Cardiac muscle cell (in vitro differentiated cells and primary cell): Measurements from ENCODE around the gene CASZ1. TPM values are rescaled to one million over a fixed set of nuclear protein-coding genes. Genes with fewer than 3 reads are reported as not detected.

Source experiments
- DNase-seq, 2 donors: peaks; one replicate each; pipeline versions ENCODE4 v3.0.0 to v3.0.0-alpha.2; 2010 to 2017; ENCODE audit warnings: low read depth in 1 of 2, low spot score in 1 of 2
- H3K27ac ChIP-seq: fragments of 200-600 bp; sonication (generic); 2 replicates; pipeline ENCODE4 v1.5.1; 2016
- H3K27me3 ChIP-seq: fragments of 200-600 bp; sonication (generic); 2 replicates; pipeline ENCODE4 v1.6.0; 2016; ENCODE audit warnings: control low read depth
- H3K36me3 ChIP-seq: fragments of 200-600 bp; sonication (generic); 2 replicates; pipeline ENCODE4 v1.5.1; 2016; ENCODE audit warnings: control low read depth
- H3K4me1 ChIP-seq: fragments of 200-600 bp; sonication (generic); 2 replicates; pipeline ENCODE4 v1.8.1; 2017; ENCODE audit warnings: low read depth, mild to moderate bottlenecking, mixed run types
- H3K4me3 ChIP-seq: fragments of 200-600 bp; sonication (generic); 2 replicates; pipeline ENCODE4 v1.5.1; 2016; ENCODE audit warnings: mild to moderate bottlenecking
- H3K9me3 ChIP-seq: fragments of 200-600 bp; sonication (generic); 2 replicates; pipeline ENCODE4 v1.5.1; 2017; ENCODE audit warnings: low read depth, mild to moderate bottlenecking, control low read depth
- CTCF ChIP-seq: IDR thresholded peaks from 2 replicates; pipeline ENCODE4 v1.5.1; 2012; ENCODE audit warnings: low read depth, mild to moderate bottlenecking, low read length
- polyA plus RNA-seq: library from polyadenylated mRNA; unstranded; fragments of >200 nt; fragmentation: Nextera tagmentation; extraction: Ambion mirVana; gene quantifications from 2 replicates; pipeline ENCODE4 v1.2.1, GENCODE V29; 2016
- total RNA-seq: library from RNA; depleted of rRNA; stranded (reverse); fragments of >200 nt; gene quantifications from 2 replicates; pipeline ENCODE4 v1.2.3, GENCODE V29; 2016

The CASZ1 gene
- total and polyA plus RNA-seq, 2 experiments from 2014 or later: 53.5 to 87.3 TPM

GRCh38 chr1:10704368-10704882 lies 92.0 kb downstream of the CASZ1 start:
- Histone ChIP-seq H3K4me1 (peaks cover 45% of the 10 kb centered on the region), H3K9me3 (no peaks in the 10 kb centered on the region), H3K27ac (peak overlapping the region; percentile 52), H3K36me3 (no peaks in the 10 kb centered on the region), H3K4me3 (no peak overlapping the region), H3K27me3 (no peaks in the 10 kb centered on the region)
- peak in 1 of 2 donors; percentile 67 for DNase-seq
- TF ChIP-seq CTCF: no peak

- no peaks in the 10 kb centered on the region for H3K36me3 ChIP-seq
- H3K9me3 ChIP-seq: no peaks in the 10 kb centered on the region
- DNase-seq: no peak
- H3K27me3 ChIP-seq: no peaks in the 10 kb centered on the region
- no peak for TF ChIP-seq CTCF
- no peak overlapping the region for H3K4me3 ChIP-seq
- no peak overlapping the region for H3K27ac ChIP-seq
- peaks cover 39% of the 10 kb centered on the region for H3K4me1 ChIP-seq
These were observed 92.7 kb downstream of the CASZ1 start for GRCh38 chr1:10703702-10704101.

- Histone ChIP-seq H3K36me3 (no peaks in the 10 kb centered on the region), H3K27me3 (no peaks in the 10 kb centered on the region), H3K4me3 (no peak overlapping the region), H3K27ac (no peak overlapping the region), H3K4me1 (peaks cover 29% of the 10 kb centered on the region), H3K9me3 (no peaks in the 10 kb centered on the region)
- DNase-seq: no peak
- TF ChIP-seq CTCF: no peak
These were observed 95.3 kb downstream of the CASZ1 start for GRCh38 chr1:10701145-10701544.

GRCh38 chr1:10699470-10699835 lies 97.0 kb downstream of the CASZ1 start:
- TF ChIP-seq CTCF: no peak
- H3K9me3 ChIP-seq: no peaks in the 10 kb centered on the region
- H3K4me1 ChIP-seq: peaks cover 20% of the 10 kb centered on the region
- DNase-seq: no peak
- no peak overlapping the region for H3K4me3 ChIP-seq
- no peaks in the 10 kb centered on the region for H3K36me3 ChIP-seq
- no peaks in the 10 kb centered on the region for H3K27me3 ChIP-seq
- no peak overlapping the region for H3K27ac ChIP-seq

- Histone ChIP-seq H3K36me3 (no peaks in the 10 kb centered on the region), H3K4me3 (no peak overlapping the region), H3K27me3 (no peaks in the 10 kb centered on the region), H3K27ac (no peak overlapping the region), H3K4me1 (peaks cover 15% of the 10 kb centered on the region), H3K9me3 (no peaks in the 10 kb centered on the region)
- no peak for TF ChIP-seq CTCF
- no peak for DNase-seq
These were observed 97.5 kb downstream of the CASZ1 start for GRCh38 chr1:10698726-10699469.
